Activated CD8-positive, alpha-beta memory T cell treated with anti-CD3 and anti-CD28 coated beads for 36 hours (primary cell): Measurements from ENCODE around the gene GLOD4. TPM values are rescaled to one million over a fixed set of nuclear protein-coding genes. Genes with fewer than 3 reads are reported as not detected.
"Not testable (repeated sequence)": the region's sequence is repeated elsewhere in the genome, so short reads cannot be mapped to it uniquely, and the experiment has no call there.

Experiments
- CTCF ChIA-PET: fragments of 350-600 bp; sonication (Branson Sonifier 250); formaldehyde crosslinking; loops from one replicate; lab custom pipeline; 2021; ENCODE audit warnings: antibody characterized with exemption; lab: Charles Lee
- POLR2A ChIA-PET: fragments of 350-600 bp; sonication (Branson Sonifier 250); formaldehyde crosslinking; loops from one replicate; lab custom pipeline; 2021; ENCODE audit warnings: antibody characterized with exemption; lab: Charles Lee
- total RNA-seq, 2 experiments: library from RNA; stranded (reverse); gene quantifications; one replicate each; pipeline ENCODE4 v1.2.3, GENCODE V29; 2021

The GLOD4 gene
- total RNA-seq, 2 experiments from 2014 or later, result 80.3 to 82.4 TPM

DNA sequence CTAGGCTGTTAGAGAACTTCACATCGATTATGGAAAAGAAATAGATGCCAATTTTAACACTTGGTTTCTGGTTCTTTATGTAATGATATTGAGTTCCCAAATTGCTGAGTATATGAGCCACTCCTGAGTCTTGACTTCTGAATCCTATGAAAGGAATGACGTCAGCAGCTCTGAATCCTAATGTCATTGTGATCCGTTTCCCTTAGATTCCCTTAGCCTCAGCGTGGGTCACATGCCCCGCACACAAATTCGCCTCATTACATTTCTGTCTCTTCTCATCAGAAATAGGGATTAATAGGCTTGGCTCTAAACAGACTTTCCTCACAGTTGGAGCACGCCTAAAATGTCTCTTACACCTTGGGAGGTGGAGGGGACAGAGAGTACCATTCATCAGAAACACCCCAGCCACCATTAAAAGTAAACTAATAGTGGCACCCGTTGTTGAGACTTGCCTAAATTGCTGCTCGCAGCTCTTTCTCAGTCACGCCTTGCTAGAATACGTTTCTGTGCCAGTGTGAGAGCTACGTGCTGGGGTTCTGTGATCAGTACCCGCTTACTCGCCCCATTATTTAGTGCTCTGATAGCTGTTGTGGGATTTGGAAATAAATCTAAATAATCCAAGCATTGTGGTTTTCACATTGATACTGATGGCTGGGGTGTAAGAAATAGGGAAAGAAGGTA lies 7.2 kb upstream of the GLOD4 start:
- POLR2A ChIA-PET, result no interaction called here
- CTCF ChIA-PET, result interaction anchor here (0.8 kb wide), 1 partner anchor 207 kb away, joined by 3 read pairs; the partner anchor contains the start of gene TIMM22

DNA sequence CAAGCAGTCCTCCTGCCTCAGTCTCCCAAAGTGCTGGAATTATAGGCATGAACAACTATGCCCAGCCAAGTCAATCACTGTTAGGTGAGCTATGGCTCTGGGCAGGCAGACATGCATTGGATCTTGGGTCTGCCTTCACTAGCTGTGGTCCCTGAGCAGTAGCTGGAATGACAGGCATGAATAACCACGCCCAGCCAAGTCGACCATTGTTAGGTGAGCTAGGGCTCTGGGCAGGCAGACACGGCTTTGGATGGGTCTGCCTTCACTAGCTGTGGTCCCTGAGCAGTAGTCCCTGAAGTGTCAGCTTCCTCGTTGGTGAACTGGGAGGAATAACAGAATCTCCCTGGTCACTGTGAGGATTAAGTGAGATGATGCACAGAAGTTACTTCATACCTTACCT lies 6.5 kb upstream of the GLOD4 start:
- POLR2A ChIA-PET, result interaction anchor here (0.7 kb wide), 1 partner anchor 35 kb away, joined by 4 read pairs; no protein-coding TSS in a partner anchor
- CTCF ChIA-PET, result no interaction called here

DNA sequence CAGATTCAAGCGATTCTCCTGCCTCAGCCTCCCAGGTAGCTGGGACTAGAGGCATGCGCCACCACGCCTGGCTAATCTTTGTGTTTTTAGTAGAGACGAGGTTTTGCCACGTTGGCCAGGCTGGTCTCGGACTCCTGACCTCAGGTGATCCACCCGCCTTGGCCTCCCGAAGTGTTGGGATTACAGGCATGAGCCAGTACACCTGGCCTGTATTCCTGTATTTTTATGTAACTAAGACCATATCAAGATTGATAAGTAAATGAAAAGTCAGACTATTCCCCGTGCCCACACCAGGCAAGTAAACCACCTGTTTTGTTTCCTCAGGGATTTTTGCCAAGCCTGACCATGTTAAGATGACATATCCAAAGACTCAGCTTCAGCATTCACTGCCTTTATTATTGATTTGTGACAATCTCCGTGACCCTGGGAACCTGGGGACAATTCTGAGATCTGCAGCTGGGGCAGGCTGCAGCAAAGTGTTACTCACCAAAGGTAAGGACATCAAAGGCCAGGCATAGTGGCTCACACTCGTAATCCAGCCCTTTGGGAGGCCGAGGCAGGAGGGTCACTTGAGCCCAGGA lies 5.7 kb upstream of the GLOD4 start:
- ChIA-PET POLR2A (interaction anchor here (0.7 kb wide), 1 partner anchor 34 kb away, joined by 4 read pairs; no protein-coding TSS in a partner anchor), CTCF (no interaction called here)

- POLR2A ChIA-PET, result not testable (repeated sequence)
- CTCF ChIA-PET, result interaction anchor here (1.3 to 1.7 kb wide), 2 partner anchors 10 to 215 kb away, joined by 3 to 4 read pairs; no protein-coding TSS in a partner anchor
Measured at GRCh38 chr17:785901-786300, 3.8 kb upstream of the GLOD4 start.

DNA sequence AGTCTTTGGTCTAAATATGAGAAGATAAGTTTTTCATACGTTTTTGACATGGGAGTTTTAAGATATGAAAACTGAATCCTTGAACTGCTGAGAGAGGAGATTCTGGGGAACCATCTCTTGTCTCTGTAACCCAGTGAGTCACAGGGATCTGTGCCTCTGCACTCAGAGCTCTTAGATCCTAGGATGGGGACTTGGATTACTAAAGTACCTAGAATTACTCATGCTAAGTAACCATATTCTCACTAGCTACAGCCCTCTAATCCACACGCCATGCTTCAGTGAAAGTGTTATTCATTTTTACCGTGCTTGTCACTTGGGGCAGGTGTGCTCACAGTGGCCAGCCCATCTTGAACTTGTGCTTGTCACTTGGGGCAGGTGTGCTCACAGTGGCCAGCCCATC lies 2.1 kb upstream of the GLOD4 start:
- ChIA-PET CTCF (no interaction called here), POLR2A (no interaction called here)

DNA sequence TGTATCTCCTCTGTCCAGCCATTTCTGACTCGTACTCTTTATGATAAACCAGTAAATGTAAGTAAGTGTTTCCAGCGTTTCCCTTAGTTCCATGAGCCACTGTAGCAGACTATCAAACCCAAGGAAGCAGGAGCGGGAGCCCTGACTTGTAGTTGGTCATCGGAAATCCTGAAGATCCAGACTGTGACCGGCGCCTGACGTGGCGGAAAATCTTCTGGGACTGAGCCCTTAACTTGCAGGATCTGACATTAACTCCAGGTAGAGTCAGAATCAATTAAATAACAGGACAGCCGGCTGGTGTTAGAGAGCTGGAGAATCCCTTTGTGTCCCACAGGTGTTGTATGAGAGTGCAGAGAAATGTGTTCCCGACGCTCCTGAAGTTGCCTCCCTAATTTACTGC lies 4.0 kb downstream of the GLOD4 start:
- ChIA-PET CTCF (no interaction called here), POLR2A (no interaction called here)

DNA sequence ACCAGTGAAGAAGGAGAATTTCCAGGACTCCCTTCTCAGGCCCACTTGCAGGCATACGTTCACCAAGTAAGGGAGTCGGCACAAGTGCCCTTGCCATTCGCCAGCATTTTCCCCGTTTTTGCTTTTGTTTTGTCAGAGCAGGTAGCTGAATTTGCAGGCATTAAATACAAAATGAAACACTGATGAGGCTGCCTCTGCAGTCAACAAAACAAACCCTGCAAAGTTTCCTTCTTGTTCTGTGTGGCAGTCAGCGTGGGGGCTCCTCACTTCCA lies 7.8 kb downstream of the GLOD4 start:
- POLR2A ChIA-PET, result no interaction called here
- CTCF ChIA-PET, result no interaction called here

GRCh38 chr17:773467-774312 lies 8.4 kb downstream of the GLOD4 start:
- ChIA-PET CTCF (no interaction called here), POLR2A (no interaction called here)

GRCh38 chr17:773016-773415 lies 9.1 kb downstream of the GLOD4 start:
- POLR2A ChIA-PET, result no interaction called here
- CTCF ChIA-PET, result no interaction called here

DNA sequence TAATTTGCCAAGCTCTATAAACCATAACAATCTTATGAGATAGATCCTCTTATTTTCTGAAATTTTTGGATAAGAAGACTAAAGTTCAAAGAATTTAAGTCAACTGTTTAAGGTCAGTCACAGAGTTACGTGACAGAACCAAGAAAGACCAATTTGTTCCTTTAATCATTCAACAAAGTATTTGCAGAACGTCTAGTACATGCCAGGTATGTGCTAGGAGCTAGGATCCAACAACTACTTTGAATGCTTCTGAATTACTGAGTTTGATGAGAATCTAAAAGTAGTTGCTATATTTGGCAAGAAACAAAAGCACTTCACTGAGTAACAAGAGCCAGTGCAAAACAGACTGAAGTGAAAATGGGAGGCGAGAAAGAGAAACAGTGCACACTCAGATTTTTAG lies 15.0 kb downstream of the GLOD4 start:
- ChIA-PET CTCF (no interaction called here), POLR2A (no interaction called here)

DNA sequence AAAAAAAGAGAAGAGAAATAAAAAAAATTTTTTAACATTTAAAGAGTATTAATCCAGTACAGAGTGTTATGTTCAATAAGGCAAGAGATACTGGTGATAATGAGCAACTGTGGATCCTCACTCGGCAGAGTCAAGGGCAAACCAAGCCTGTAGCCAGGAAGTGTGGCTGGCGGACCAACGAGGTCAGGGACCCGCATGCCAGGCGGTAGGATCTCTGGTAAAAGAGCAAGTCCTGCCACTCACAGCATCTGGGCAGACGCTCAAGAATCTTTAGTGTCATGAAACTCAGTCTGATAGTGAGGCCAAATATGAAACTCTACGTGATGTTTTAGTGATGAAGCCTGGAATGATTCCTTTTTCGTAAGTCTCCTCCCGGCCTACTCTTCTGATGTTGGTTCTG lies 21.7 kb downstream of the GLOD4 start:
- POLR2A ChIA-PET, result no interaction called here

GRCh38 chr17:759964-760363 lies 22.1 kb downstream of the GLOD4 start:
- CTCF ChIA-PET, result interaction anchor here (0.6 kb wide), 1 partner anchor 298 kb away, joined by 5 read pairs; no protein-coding TSS in a partner anchor
- POLR2A ChIA-PET, result no interaction called here

More for the DNA sequence above, 21.7 kb downstream of the GLOD4 start:
- CTCF ChIA-PET, result no interaction called here

- POLR2A ChIA-PET, CTCF ChIA-PET: not testable (repeated sequence)
Measured at GRCh38 chr17:756010-756567, 26.0 kb downstream of the GLOD4 start.

DNA sequence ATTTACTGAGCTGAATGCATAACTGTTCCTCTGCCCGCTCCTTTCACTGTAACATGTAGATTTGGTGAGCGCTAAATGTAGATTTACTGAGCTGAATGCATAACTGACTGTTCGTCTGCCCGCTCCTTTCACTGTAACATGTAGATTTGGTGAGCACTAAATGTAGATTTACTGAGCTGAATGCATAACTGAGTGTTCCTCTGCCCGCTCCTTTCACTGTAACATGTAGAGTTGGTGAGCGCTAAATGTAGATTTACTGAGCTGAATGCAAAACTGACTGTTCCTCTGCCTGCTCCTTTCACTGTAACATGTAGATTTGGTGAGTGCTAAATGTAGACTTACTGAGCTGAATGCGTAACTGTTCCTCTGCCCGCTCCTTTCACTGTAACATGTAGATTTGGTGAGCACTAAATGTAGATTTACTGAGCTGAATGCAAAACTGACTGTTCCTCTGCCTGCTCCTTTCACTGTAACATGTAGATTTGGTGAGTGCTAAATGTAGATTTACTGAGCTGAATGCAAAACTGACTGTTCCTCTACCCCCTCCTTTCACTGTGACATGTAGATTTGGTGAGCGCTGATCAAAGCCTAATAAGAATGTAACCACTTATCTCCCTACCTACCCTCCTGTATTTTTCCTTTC lies 26.6 kb downstream of the GLOD4 start:
- CTCF ChIA-PET, result interaction anchor here (1.7 kb wide), 1 partner anchor 26 kb away, joined by 4 read pairs; no protein-coding TSS in a partner anchor
- POLR2A ChIA-PET, result not testable (repeated sequence)

DNA sequence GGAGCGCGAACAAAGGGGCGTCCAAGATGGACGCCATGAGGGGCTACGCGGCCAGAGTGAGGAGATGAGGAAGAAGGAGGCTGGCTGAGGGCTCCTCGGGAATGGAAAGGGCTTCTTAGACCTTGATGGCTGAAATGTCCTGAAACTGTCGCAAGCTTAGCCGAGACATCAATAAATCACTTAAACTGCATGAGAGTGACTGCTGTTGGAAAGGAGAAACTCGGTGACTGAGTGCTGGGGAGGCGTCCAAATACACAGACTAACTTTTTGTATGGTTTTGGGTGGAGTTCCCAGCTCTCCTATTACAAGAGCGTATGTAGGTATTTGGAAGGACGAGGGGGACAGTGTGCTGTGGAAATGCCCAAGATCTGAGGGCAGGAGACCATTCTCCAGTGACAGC lies 28.7 kb downstream of the GLOD4 start:
- CTCF ChIA-PET, result interaction anchor here (0.9 kb wide), 1 partner anchor 26 kb away, joined by 4 read pairs; no protein-coding TSS in a partner anchor
- POLR2A ChIA-PET, result interaction anchor here (0.6 to 1.1 kb wide), 2 partner anchors 35 to 53 kb away, joined by 4 read pairs; no protein-coding TSS in a partner anchor

- POLR2A ChIA-PET, result interaction anchor here (0.6 to 2.1 kb wide), 4 partner anchors 9 to 248 kb away, joined by 3 to 11 read pairs (median 4); partner anchors contain the start of gene VPS53
- CTCF ChIA-PET, result interaction anchor here (0.6 to 0.9 kb wide), 5 partner anchors 11 to 567 kb away, joined by 4 to 5 read pairs (median 4); no protein-coding TSS in a partner anchor
Measured at GRCh38 chr17:752620-753219, 29.4 kb downstream of the GLOD4 start.

GRCh38 chr17:752002-752619 lies 30.0 kb downstream of the GLOD4 start, which contains the start of gene GEMIN4:
Gene GEMIN4 (minus strand): TSS chr17:752264. CDS start chr17:752142, 122 bp downstream.
- CTCF ChIA-PET, result interaction anchor here (0.6 to 0.9 kb wide), 4 partner anchors 12 to 568 kb away, joined by 4 to 5 read pairs (median 4); no protein-coding TSS in a partner anchor
- POLR2A ChIA-PET, result interaction anchor here (0.6 to 2.1 kb wide), 5 partner anchors 10 to 248 kb away, joined by 3 to 11 read pairs (median 4); partner anchors contain the start of genes GLOD4, MRM3 and VPS53
